NCI-H146 treated with DMSO at 0.1 percent for 48 hours (cell line): ENCODE results near the gene MYO1B.

Source experiments
- DNase-seq: peaks from one replicate; lab custom pipeline; 2025; ENCODE audit not compliant: unreplicated experiment; lab: John Stamatoyannopoulos, UW

Gene MYO1B

DNA sequence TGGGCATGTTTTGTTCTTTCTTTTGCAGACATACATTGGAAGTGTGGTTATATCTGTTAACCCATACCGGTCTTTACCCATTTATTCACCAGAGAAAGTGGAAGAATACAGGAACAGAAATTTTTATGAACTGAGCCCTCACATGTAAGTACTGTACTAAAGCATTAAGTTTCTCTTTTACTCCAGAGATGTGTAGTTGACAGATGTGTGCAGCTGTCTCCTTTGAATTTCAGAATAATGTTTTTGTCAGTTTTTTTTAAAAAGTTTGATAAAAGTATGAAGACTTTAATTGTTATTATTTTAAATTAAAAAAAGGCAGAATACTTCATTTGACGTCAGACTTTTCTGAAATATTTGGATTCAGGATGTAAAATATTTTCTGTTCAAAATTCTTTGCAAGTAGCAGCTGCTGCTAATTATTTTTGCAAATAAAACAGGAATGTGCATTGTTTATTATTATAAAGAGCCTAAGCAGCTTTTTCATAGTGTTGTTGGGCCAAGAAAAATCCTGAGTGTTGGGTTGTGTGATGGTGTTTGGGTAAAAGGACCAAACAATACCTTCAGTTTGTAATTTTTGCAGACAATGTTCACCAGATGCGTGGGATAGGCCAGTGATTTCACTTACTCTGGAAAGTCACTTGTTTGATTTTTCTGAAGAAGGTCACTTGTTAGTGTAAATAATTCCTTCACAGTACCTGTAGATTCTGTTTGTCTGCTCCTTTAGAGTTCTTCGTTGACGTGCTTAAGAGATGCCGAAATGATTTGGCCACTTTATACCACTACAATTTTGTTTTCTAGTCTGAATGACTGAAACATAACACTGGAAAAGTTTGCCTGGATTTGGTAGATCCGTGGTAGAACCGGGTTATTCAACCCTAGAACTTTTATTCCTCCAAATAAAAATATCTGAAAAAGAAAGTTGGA is 51.1 kb downstream of the MYO1B start:
- DNase-seq = no peak

DNA sequence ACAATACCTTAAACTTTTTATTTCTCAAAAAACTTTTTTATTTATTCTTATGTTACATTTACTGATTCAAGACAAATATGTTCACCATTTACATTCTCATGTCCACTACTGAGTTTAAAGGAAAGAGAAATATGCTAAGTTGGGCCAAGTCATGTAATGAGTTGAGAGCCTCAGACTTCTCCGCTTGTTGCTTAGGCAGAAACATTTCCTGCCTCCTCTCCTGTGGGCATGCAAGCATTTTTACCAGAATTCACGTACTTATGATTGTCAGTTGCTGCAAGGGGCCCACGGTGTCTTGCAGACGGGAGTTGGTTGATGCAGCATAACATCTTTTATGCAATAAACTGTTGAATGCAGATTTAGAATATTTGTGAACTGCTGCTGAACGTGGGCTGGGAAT is 51.8 kb downstream of the MYO1B start:
- no peak for DNase-seq

DNA sequence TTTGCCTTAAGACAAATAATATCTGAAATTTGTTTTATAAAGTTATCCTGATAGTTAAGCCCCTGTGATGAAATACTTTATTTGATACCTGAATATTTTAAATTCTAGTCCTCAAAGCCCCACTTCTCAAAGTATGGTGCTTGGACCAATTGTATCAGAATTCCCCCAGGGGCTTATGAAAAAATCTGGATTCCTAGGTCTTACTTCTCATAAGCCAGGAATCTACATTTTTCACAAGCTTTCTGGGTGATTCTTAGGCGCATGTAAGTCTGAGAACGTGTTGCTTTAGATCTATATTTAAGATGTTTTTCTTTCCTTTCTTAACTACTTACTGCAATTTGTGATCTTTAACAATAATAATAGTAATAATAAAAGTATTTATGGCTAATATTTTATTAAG is 53.1 kb downstream of the MYO1B start:
- DNase-seq = no peak

DNA sequence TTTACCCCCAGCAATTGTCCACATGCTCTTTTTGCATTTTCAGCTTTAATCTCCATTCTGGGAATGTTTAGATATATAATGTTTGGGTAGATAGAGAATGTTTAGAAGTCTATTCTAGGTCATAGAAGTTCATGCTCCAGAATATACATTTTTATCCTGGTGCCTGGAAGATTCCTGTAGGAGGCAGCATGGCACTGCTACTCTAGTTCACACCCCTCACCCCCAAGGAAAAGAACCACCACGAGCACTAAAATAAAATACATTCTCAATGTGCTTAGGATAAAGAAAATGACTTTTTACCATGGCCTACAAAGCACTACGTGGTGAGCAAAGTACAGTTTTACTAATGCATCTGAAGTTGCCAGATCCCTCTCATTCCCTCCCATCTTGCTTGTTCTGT is 53.8 kb downstream of the MYO1B start:
- DNase-seq = no peak

DNA sequence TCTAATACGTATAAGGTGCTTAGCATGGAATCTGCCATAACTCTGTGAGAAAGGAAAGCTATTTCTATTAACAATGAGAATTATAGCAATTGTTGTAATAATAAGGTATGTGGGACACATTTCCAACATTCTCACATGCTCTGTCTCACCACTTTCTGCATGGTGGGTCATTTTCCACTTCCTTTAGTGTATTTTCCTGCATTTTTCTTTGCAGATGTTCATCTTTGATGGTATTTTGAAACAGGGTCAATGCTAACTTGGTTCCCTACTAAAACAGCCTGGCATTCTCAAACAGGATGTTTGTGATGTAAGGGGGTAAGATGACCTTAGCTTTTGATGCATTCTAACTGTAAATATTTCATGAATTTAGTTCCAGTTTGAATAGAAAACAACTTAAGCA is 54.7 kb downstream of the MYO1B start:
- no peak for DNase-seq

DNA sequence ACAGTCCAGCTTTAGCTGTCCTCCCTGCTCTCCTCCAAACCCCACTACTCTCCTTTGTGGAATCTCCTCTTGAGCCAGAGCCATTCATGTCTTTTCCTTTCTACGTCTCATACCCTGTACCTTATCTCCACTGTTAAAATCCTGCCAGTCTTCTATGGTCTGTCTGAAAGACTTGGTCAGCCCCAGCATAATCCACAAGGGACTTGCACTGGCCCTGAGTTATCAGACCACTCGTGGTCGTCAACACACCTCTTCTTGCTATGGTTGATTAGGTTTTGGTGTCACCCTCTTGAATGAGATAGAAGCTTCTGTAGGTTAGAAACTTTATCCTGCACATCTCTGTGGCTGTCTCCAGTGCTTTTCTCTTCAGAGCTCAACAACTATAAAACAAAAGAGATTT is 56.8 kb downstream of the MYO1B start:
- no peak for DNase-seq

DNA sequence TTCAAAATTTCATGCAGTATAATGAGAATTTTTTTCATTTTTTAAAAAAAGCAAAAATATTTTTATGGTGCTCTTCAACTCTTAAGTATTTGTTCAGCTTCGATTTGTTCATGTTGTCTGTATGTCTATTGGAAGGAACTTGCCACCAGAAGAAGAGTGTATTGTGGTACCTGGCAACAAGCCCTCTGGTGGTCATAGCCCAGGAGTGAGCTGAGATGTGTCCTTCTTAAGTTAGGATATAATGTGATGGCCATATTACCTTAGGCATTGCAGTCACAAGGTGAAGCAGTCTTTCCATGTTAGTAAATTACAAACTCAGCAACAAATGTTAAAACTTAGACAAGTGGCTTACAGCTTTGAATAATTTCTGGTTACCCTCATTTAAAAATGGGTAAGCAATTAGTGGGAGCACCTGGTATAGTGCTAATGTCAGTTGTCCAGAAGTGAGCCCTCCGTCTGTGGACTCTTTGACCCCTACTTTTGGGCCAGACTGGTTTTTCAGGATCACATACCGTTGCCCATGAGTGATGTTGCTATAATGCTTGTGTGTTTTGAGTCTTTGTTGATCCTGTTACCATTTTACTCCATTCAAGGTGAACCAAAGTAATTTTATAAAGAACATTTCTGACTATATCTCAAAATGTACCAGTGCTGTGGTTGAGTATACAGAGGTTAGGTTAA is 57.4 kb downstream of the MYO1B start:
- DNase-seq = no peak

DNA sequence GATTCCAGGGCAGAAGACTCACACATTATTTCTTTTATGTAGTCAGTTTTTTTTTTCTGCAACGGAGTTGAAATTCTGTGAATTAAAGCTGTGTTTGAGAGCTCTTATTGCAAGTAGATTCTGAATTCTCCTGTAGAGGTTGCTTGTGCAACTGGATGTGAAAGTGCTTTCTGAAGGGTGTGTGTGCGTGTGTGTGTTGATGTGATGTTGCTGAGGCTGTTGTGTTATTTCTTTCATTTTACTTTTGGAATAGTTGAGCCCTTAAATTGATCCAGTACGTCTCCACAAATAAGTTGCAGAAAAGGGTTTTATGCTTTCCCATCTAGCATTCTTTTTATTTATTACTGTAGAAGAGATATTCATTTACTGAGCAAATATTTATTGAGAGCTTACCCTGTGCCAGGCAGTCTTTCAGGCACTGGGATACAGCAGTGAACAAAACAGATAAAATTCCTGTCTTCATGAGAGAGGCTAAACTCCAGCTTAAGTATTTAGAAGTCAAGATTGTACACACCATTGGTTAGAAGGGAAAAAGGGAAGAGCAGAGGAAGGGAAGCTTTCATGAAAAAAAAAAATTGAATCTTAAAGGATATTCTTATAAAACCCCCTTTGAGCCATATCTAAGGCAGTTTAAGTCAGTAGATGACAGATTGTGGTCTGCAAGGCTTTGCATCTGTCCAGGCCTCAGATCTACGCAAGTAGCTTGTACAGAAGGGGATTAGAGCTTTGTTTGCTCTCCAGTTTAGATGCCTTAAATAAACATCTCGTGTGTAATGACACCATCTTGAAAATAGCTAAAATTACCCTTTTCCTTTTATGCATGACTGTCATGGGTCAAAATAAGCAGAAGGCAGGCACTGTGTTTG is 58.2 kb downstream of the MYO1B start:
- peak; percentile 1 for DNase-seq

DNA sequence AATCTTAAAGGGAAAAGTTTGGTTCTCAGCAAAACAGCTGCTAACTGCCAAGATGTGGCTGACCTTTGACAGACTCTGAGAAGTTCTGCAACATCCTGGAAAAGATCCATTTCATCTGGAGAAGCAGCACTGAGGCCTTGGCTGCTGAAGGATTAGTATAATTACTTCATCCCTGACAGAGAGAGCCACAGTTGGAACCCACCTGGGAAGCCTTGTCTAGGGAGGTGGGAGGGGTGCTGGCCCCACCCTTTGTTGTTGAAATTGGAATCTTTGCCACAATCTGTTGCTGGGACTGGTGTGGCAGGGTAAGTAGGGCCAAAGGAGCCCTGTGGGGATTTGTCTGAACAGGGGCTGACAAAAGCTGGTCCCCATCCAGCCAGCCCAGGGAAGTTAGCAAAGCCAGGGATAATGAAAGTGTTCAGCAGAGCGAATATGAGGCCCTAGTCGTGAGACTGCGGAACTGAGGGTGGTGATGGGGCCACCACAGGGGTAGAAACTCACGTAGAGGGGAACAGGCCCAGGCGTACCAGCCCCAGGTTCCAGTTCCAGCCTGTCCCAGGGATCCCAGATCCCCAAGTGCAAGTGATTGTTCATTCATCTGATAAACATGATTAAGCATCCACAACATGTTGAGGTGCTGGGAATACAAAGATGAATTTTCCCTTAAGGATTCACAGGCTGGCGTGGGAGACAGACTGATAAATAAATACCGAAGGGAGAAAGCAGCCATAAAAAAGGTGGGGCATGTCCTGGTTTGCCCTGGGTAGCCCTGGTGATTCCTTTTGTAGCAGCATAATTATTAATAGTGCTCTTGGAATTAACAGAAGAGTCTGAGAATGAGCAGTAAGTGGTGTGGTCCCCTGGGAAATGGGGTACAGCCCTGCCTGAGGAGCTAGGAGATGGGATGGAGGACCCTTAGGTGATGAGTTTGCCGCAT is 60.0 kb downstream of the MYO1B start:
- DNase-seq = no peak

DNA sequence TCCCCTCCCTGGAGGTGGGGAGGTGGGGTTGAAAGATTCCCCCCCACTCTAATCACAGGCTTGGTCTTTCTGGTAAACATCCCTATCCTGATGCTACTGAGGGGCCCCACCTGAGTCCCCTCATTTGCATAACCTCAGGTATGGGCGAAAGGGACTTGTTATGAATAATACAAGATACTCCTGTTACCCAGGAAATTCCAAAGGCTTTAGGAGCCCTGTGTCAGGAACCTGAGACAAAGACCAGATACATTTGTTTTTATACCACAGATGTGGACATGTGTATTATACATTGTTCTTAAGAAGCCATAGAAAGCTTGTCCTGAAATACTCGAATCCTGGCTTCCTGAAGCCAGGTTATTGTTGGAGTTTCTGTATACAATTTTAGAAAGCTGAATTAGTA is 62.8 kb downstream of the MYO1B start:
- no peak for DNase-seq

DNA sequence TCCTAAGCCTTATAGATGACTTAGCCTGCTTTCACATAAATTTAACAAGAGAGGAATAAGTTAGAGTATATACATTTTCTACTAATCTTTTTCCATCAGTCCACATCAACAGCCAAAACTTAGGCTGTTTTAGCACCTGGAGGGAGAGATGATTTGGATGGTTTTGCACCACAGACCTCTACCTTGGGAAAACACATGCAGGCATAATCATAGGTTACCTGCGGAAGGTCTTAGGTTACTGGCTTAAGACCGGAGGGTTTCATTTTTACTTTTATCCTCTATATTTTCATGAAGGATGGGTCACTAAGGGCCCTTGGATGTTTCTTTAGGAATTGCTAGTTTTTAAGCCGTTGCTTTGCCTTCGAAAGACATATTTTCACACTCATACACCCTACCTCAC is 66.0 kb downstream of the MYO1B start:
- DNase-seq = no peak

DNA sequence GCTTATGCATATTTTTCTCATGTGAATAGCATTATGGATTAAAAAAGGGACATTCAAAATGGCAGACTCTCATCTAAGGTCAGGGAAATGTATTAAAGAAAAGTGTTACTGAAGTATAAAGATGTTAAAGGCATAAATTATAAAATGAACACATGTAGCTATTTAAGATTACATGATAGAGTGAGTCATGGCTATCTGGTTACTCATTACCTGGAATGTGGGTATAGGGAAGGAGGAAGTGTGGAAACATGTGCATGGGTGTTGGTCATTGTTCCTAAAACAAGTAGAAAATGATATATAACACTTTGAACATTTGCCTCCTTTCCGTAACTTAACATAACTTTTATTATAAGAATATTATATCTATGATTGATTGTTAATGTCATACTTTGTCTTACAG is 66.4 kb downstream of the MYO1B start:
- DNase-seq = no peak

DNA sequence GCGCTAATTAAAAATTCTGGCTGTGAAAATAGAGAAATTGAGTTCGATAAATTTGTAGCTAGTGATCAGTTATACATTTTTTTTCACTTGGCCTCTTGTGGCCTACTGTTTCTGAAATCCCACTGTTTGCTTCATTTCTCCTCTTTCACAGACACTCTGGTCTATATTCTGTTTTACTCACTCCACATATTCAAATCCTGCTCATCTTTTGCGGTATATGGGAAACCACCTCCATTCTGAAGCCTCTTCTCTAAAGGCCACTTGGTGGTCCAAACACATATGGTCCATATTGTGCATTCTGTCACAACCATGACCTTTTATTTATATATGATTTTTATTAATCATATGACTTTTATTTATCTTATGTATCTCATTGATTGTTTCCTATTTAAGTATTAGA is 67.0 kb downstream of the MYO1B start:
- no peak for DNase-seq

DNA sequence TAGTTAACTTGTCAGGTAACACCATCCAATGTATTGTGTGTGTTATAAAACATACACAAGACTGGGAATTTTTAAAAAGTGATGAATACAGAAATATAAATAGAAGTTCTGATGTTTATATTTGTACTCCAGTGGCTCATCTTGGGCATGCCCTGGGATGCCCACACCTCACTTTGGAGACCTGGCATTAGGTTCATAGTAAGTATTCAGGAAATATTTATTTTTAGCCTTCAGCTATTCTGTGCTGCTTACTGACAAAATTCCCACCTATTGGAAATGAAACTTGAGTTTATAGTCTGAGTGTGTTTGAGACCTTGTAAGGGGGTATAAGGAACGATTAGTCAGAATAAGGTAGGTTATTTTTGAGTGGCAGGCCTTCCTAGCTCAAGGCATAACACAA is 67.5 kb downstream of the MYO1B start:
- no peak for DNase-seq

DNA sequence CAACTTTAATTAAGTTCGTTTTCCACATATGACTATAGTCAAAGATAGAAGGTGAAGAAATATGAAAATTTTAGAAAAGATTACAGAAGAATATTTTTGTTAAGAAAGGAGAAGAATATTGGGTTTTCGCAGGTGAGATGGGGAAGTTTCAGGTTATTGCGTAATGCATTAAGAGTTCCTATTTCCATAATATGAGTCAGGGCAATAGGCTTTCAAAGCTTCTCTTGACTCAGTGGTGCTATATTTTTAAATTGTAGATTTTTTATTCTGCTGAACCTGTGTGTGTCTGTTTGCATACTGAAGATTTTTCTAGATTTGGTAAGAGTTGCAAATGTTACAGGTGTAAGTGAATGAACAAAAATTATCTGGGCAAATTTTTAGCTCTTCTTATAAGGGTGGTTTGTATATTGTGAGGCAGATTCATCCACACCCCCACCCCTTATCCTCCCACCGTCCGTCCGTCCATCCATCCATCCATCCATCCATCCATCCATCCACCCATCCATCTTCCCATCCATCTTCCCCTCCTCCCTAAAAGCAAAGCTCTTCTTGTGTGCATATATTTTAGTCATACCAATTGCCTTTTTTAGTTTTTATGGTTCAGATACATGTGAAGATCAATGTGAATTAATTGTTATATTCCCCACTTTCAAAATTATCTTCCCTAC is 69.6 kb downstream of the MYO1B start:
- DNase-seq = no peak

DNA sequence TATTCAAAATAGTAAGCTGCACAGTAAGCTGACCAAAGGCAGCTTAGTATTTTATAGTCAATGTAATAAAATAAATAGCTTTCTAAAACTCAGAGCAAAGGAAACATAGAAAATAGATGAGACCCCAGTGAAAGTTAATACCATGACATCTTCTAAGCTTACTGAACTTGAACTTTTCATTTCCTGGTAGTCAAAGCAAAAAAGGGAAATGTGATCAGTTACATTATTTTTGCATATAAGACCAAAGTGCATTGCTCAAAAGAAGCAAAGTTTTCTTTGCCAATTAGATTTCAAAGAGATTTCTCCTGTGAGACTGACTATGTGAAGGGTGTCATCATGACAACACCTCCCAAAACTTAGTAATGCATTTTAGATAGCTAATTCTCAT is 70.2 kb downstream of the MYO1B start:
- DNase-seq = no peak

DNA sequence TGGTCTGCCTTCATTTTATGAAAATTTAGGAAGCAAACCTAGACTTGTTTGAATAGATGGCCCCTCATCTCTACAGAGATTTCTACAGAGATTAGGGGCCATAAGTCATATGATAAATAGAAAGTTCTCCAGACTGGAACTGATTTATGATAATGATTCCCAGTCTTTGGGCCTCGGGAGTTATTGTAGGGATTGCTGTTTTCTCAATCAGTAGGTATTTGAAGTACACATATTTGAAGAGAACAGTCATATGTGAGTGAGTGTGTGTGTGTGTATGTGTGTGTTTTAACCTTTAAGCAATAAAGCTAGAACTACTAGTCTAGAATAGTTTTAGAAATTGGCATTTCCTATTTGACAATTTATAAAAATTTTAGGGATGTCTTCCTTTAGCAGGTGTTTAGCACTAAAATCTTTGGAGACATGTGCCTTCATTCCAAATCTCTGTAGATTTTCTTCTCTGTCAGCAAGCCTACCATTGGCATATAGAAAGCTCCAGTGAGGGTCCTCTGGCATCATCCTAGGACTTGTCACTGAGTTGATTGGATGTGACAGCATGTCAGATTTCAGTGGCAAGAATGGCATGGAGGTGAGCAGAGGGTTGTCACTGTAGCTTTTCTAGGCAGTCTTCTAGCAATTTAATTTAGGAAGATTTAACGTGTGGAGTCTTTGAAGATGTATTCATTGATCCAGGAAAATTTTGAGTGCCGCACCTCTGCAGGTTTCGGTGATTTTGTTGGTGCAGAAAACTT is 71.2 kb downstream of the MYO1B start:
- DNase-seq = no peak

DNA sequence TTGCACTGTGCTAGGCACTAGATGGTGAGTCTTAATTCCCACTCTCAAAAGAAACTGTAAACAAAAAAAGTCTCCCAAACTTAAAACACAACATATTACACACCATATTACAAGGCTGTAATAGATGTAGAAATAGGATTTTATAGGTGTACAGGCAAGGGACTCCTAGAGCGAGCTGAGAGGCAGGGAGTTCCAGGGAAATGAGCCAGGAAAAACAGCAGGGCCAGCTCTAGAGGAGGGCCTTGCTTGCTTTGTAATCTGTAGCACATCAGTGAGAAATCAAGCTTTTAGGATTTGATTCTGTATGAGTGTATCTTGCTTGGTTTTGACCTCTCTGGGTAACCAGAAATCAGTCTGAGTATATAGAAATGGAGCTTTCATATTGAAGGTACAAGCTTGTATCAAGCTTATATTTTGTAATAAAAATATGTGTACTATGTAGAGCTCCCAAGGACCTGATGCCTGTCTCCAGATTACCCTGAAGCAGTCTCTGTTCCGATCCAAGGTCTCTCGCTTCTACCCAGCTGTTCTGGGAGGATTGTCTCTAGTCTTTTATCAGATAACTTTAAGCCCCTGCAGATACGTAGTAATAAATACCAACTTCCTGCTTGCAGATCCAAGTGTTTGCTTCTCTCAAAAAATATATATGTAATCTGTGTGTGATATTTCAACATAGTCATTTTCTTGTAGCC is 73.0 kb downstream of the MYO1B start:
- DNase-seq = no peak

DNA sequence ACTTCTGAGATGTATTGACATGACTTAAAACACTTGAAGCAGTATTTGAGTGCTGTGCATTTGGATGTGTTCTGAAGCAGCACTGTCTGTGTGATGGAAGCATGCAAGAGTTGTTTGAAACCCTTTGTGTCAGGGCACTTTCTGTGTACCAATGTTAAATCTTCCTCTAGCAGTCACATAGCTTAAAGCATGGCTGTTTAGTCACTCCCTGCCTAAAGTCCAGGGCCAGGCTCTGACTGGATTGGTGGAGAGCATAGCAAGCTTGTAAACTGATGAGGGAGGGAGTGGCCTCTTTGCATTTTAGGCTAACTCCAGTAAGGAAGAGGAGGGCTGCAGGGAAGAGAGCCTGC is 73.5 kb downstream of the MYO1B start:
- DNase-seq = no peak
